PFSK-1 (cell line): ENCODE data around the gene SLC39A11.

Experiments
- POLR2AphosphoS5 ChIP-seq: IDR thresholded peaks from 2 replicates; pipeline ENCODE4 v1.6.1; 2012; ENCODE audit warnings: low read depth, mild to moderate bottlenecking, control low read depth, low read length, moderate library complexity
- REST ChIP-seq, 2 experiments: IDR thresholded peaks; 2 replicates each; pipeline versions ENCODE4 v1.6.1 to v1.8.0; 2011 to 2012; ENCODE audit warnings: low read depth in 2 of 2, low read length in 2 of 2, control low read depth in 1 of 2, inconsistent platforms in 1 of 2, mild to moderate bottlenecking in 1 of 2, moderate library complexity in 1 of 2; ENCODE audit not compliant: insufficient read depth in 1 of 2

- TF ChIP-seq REST (IDR thresholded peaks at IDR 0.05; ENCODE audit: insufficient read depth in 1 of 2, low read depth in 2 of 2, low read length in 2 of 2) (no peak), POLR2AphosphoS5 (no peak)
These were observed 384.6 kb downstream of the SLC39A11 start for GRCh38 chr17:72707881-72708280.
